Activated CD8-positive, alpha-beta memory T cell treated with anti-CD3 and anti-CD28 coated beads for 48 hours (primary cell): ENCODE results near the gene SPATC1L.
"Not testable (repeated sequence)": the region's sequence is repeated elsewhere in the genome, so short reads cannot be mapped to it uniquely, and the experiment has no call there.

Experiments
- DNase-seq, 3 experiments: peaks; one replicate each; pipeline ENCODE4 v3.0.0-alpha.2; 2020; ENCODE audit warnings: low read depth in 2 of 3, low spot score in 2 of 3

The SPATC1L gene

DNA sequence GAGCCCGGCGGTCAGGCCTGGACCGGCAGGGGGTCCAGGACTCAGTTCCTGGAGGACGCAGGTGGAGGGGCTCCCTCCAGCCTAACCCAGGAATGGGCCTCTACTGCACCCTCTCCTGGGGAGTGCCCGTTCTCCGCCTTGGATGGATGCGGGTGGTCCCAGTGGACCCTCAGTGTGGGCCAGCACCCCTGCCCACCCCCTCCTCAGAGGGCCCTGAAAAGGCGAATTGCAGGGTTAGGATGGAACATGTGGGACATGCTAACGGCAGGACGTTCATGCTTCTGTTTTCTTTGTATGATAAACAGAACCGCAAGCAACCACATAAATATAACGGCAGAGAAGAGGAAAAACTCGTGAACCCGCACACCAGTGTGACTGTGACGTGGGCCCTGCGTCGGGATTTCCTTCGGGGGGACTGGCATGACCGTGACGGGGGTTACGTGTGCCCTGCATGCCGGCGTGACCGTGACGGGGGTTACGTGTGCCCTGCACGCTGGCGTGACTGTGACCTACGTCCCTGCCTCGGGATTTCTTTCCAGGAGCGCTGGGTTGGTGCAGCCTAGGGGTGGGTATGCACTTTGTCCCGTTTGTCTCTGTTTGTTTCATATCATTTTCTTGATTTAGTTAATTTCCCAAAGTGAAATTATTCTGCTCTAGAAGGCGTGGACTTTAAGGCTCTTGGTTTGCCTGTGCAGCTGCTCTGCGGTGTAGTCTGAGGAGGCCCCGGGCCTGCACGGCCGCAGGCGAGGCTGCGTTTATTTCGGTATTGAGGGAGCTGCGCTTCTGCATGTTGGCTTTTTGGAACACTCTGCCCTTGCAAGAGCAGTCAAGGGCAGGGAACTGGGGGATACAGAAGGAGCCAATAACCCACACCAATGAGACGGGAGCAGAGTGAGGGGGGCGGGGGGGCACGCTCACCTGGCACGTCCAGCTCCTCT lies 32.0 kb downstream of the SPATC1L start:
- DNase-seq = no peak

DNA sequence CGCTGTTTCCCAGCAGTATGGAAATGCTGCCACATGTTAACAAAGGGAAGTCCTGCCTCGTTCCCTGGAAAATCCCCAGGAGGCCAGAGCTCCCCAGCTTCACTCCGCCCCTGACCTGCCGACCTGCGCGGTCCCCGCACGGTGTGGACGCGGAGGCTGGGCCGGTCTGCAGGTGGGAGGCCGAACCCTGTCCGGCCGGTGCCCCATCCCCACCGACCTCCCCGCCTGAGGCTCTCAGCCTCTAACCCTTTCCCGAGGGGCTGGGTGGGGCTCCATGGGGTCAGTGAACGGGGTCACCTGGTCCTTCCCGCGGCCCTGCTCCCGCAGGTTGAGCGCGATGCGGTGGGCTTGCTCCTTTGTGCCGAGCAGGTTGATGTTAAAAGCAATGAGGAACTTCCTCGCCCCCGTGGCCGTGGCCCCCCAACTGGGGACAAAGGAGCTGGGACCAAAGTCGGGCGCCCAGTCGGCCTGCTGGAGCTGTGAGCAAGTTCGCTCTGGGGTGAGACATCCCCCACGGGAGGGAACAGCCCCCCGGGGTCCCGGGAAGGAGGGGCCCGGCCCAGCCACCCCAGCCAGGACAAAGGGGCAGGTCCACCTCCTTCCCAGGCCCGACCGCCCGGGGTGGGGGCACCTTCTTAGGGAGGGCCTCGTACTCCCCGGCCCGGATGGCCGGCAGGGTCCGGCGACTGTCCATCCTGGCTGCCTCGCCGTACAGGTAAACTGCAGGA lies 32.8 kb downstream of the SPATC1L start:
- DNase-seq = no peak

DNA sequence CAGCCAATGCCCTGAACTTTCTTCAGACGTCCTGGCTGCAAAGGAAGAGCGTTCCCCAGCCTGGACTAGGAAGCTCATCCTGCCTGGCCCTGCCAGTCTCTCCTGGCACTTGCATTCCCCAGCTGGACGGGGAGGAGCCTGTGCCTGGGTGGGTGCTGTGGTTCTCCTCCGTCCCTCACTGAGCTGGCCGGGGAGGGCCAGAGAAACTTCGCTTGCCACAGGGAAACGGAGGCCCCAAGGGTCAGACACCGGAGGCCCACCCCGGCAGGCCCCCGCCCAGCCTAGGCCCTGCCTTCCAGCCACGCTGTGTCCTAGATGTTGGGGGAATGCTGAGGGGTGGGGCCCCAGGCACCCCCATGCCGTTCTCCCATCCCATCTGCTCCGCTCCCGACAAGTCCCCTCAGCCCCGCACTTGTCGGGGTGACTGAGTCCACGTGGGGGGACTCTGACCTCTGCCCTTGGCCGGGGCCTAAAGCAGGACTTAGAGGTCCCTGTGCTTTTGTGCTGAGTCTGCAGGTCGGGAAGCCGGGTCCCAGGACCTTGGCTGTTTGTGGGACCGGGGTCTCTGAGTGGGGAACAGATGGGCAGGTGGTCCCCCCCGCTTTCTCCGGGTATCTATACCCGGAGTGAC lies 33.7 kb downstream of the SPATC1L start:
- no peak for DNase-seq

DNA sequence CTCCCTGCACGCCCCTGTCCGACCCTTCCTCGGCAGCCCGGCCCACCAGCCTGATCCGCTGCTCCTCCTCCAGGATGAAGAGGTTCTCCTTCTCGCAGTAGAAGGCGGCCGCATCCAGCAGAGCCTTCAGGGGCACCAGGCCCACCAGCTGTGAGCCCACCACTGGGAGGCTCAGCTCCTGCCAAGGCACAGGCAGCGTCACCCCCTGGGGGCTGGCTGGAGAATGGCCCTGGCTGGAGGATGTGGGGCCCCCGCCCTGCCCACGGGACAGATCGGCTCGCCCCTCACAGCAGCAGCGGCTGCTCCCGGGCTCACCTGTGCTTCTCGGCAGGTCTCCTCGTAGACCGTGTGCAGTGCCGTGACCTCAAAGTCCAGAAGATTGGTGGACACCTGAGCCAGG lies 34.2 kb downstream of the SPATC1L start:
- no peak for DNase-seq

DNA sequence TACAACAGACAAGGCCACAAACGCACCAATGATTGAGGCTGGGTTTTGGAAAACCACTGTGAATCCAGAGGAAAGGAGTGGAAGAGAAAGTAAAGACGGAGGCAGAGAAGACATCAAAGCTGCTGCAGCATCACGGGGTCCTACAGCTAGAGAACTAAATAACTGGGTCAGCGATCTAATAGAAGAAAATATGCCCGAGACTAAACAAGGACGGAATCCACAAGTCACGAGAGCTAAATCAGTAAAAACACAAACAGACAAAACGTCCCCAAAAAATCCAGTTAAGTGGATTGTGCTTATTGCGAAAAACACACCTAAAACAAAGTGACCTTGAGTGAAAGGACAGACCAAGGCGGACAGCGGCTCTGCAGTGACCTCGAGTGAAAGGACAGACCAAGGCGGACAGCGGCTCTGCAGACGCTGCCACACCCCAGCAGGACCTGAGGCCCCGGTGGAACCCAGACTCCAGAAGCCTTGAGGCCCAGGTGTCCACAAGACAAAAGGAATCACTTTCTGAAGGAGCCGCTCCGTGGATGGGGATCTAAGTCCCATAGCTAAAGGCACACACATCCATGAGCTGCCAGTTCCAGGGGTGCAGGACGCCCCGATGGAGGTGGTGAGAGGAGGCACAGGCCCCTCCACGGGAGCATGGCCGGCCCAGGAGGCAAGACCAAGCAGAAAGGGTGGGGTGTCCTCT lies 34.9 kb downstream of the SPATC1L start:
- no peak for DNase-seq

DNA sequence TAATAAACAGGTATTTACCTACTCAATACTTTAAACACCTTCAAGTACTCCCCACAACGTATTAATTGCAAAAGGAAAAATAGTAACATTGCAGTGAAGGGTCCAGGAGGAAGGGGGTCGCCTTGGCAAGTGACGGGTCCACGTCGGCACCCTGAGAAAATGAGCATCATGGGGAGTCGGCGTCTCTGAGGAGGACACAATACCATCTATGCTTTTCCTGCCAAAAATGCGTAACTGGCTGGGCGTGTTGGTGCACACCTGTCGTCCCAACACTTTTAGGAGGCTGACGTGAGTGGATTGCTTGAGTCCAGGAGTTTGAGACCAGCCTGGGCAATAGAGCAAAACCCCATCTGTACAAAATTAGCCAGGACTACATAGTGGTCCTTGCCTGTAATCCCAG lies 36.2 kb downstream of the SPATC1L start:
- DNase-seq = no peak

DNA sequence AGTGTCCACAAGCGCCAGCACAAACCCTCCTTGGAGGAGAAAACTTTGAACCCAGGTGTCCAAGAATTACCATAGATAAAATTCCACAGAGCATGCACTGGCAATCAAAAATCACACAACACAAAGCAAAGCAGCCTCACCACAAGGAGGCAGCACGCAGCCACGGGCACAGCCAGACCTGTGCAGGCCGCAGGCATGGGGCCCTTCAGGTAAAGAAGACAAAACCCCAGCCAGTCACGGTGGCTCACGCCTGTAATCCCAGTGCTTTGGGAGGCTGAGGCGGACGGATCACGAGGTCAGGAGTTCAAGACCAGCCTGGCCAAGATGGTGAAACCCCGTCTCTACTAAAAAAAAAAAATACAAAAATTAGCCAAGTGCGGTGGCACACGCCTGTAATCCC lies 36.8 kb downstream of the SPATC1L start:
- not testable (repeated sequence) for DNase-seq

DNA sequence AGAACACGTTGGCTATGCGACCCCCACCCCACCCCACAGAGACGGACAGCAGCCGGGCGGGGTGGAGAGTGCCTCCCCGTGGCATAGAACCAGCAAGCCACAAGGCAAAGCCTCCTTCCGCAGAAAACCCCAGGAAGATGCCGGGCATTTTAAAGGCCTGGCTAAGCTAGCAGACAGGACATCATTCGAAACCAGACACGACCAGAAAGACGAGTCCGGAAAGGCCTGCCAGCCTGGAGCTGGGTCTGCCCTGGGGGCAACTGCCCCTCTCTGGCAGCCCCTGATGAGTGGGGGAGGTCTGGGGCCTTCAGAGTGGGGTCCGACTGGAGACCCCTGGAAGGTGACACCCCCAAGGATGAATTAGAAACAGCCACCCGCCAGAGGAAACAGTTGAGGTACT lies 37.4 kb downstream of the SPATC1L start:
- no peak for DNase-seq

DNA sequence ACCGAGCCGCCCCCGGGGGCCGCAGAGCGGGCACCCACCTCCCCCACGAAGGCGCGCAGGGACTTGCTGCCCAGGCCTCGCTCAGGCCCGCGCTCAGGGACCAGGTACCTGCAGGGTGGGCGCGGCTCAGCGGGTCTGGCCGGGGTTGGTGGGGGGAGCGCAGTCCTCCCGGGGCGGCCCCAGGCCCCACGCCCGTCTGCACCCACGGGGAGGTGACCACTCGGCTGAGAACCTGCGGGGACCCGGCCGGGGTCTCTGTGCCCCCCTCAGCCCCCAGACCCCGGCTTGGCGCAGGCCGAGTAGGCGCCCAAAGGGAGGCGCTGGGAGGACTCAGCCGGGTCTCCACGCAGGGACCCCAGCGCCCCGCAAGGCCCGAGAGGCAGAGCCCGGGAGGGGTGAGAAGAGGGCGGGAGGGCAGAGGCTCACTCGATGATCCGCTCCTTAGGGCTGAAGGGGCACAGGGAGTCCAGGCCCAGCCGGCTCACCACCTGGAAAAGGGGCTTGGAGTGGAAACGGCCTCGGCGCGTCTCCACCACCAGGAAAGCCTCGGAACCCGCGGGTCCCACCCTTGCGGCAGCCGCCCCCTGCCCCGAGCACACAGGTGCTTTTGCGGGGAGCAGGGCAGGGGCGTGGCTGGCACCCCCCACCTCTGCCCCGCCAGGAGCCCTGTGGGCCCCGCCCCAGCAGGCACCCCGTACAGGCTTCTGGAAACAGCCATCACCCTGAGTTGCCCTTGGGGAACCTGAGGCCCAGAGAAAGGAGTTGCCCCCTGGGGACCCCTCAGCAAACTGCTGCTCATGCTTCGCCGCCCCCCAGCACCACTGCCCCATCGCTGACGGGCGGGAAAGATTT lies 38.2 kb downstream of the SPATC1L start:
- no peak for DNase-seq

DNA sequence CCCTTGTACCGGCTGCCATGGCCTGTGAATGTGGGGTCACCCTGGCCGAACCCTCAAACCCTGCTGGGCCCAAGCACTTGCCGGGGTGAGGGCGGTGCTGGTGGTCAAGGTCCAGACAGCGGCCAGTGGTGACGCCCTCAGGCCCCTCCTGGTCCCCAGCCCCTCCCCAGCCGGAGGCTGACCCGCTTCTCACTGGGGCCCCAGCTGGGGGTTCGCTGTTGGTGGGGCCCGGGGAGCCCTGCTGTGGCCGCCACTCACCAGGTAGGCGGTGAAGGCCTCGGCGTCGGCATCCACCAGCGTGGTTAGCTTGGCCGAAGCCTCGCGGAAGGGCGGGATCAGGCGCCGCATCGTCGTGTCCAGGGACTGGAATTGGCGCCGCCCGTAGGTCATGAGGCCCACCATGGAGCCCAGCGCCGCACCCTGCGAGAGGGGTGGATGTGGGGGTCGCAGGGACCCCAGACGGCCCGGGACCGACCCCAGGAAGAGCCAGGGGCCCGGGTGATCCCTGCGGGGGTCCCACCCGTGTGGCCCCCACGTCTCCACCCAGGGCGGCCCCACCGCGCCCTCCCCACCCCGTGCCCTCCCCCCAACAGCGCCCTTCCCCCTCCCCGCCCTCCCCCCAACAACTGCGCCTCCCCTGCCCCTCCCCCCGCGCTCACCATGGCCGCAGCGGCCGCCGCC lies 39.0 kb downstream of the SPATC1L start:
- DNase-seq = no peak

DNA sequence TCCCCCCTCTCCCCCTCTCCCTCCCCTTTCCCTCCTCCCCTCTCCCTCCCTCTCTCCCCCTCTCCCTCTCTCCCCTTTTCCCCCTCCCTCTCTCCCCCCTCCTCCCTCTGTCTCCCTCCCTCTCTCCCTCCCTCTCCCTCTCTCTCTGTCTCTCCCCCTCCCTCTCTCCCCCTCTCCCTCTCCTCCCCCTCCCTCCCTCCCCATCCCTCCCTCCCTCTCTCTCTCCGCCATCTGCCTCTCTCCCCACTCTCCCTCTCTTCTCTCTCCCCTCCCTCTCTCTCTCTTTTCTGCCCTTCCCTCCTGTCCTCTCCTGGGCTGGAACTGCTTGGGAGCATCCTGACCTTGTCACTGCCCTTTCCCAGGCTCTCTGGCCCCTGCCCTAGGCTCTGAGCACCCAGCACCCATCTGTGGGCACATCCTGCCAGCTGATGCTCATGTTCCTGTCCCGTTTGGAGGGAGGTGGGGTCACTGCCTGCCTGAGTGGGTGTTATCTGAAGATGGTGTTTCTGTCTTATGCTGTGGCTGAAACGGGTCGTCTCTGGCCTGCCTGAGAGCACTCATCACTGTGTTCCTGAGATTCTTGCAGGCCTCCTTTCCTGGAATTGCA lies 39.7 kb downstream of the SPATC1L start:
- DNase-seq = no peak

DNA sequence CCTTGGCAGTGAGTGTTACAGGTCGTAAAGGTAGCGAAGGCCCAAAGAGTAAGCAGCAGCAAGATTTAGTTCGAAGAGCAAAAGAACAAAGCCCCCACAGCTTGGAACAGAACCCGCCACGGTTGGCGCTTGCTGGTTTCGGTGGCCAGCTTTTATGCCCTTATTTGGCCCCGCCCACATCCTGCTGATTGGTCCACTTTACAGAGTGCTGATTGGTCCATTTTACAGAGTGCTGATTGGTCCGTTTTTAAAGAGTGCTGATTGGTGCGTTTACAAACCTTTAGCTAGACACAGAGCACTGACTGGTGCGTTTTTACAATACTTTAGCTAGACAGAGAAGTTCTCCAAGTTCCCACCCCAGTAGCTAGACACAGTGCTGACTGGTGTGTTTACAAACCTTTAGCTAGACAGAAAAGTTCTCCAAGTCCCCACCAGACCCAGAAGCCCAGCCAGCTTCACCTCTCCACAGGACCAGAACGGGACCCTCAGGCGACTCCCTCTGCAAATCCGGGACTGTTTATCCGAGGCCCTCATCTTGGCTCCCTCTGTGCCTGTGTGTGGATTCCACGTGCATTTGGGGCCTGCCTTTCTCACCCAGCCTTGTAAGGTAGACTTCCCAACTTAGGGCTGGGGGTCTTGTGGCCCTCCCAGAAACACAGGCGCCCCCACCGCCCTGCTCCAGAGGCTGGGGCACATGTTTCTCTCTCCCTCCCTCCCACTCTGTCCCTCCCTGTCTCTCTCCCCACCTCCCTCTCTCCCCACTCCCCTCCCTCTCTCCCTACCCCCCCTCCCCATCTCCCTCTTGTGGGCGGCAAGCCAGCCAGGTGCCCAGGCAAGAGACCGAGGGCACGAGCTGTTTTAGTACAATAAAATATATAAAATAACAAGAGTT lies 41.4 kb downstream of the SPATC1L start:
- DNase-seq = no peak

DNA sequence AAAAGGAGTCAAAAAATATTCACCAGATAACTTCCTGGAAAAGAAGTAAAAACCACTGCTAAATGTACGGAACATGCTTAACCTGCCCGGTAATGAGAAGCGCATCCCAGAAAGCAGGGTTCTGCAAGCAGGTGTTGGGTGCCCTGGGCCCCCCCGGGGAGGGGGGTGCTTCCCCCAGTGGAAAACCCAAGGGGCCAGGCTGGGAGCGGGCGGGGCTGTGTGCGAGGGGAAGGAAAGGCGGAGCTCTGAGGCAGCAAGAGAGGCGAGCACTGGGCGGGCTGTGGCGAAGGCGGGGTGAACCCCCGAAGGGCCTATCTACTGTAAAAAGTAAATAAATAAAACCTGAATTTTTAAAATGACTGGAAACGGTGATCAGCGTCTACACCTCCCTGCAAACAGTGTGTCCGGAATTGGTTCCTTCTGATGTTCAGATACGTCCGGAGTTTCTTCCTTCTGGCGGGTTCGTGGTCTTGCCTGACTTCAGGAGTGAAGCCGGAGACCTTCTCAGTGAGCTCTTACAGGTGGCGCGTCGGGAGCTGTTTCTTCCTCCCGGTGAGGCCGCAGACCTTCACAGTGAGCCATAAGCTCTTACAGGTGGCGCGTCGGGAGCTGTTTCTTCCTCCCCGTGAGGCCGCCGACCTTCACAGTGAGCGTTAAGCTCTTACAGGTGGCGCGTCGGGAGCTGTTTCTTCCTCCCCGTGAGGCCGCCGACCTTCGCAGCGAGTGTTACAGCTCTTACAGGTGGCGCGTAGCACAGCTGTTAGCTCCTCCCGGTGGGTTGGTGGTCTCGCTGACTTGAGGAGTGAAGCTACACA lies 42.3 kb downstream of the SPATC1L start:
- DNase-seq = no peak

DNA sequence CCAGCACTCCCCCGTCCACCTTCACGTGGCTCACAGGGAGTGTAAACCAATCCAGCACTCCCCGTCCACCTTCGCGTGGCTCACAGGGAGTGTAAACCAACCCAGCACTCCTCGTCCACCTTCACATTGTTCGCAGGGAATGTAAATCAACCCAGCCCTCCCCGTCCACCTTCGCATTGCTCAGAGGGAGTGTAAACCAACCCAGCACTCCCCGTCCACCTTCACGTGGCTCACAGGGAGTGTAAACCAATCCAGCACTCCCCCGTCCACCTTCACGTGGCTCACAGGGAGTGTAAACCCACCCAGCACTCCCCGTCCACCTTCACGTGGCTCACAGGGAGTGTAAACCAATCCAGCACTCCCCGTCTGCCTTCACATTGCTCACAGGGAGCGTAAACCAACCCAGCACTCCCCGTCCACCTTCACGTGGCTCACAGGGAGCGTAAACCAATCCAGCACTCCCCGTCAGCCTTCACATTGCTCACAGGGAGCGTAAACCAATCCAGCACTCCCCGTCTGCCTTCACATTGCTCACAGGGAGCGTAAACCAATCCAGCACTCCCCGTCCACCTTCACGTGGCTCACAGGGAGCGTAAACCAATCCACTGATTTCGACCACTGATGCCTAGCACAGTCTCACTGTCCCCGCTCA lies 43.8 kb downstream of the SPATC1L start:
- DNase-seq = not testable (repeated sequence)

DNA sequence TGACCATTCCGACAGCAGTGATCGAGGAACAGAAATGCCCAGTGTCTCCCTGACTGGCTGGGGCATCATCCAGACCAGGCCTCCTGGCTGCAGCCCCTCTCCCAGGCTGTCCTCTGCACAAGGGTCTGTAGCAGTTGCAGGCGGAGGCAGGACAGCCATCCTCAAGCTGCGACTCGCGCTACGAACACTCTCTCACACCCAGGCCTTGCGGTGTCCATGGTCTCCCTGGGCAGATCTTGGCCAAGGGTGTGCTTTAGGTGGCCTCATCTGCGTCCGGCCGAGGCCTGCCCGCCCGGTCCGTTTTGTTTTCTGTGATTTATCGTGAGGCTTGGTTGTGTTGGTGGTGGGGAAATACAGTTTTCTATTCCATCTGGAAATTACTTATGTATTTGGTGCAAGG lies 44.6 kb downstream of the SPATC1L start:
- DNase-seq = no peak

DNA sequence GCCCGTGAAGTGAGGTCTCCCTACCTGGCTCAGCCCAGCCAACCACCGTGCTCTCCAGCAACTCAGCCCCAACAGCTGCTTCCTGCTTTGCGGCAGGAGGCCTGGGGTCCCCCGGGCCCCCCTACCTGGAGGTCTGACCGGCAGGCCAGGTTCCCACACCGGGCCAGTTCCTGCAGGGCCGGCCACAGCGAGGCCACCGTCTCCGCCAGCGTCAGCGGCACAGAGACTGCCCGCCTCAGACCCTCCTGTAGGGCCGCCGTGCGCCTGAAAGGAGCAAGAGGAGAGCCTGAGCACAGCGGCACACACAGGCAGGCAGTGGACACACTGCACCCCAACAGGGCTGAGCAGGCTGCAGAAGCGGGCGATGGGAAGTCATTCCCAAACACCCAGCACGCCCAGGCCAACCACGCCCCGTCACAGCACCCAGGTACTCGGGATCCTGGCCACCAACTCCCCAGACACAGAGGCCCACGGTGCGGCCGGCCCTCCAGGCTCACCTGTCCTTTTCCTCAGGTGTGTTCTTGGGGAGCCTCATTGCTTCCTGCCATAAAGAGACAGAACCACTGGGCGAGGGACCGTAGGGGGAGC lies 45.8 kb downstream of the SPATC1L start:
- no peak for DNase-seq

DNA sequence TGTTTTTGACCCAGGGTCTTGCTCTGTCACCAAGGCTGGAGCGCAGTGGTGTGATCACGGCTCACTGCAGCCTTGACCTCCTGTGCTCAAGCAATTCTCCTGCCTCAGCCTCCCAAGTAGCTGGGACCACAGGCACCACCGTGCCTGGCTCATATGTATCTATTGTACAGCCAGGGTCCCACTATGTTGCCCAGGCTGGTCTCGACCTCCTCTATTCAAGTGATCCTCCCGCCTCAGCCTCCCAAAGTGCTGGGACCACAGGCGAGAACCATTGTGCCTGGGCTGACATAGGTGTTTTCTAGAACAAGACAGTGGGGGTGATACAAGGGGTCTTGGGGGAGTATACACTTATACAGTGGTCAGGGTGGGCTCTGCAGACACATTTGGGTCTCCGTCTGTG lies 46.4 kb downstream of the SPATC1L start:
- no peak for DNase-seq
